Suppressor macrophage treated with lipopolysaccharide for 1 hour (primary cell): ENCODE data around the gene APP.

Experiments
- DNase-seq, 3 donors: peaks; one replicate each; pipeline ENCODE4 v3.0.0-alpha.2; 2020 to 2022

Gene APP

DNA sequence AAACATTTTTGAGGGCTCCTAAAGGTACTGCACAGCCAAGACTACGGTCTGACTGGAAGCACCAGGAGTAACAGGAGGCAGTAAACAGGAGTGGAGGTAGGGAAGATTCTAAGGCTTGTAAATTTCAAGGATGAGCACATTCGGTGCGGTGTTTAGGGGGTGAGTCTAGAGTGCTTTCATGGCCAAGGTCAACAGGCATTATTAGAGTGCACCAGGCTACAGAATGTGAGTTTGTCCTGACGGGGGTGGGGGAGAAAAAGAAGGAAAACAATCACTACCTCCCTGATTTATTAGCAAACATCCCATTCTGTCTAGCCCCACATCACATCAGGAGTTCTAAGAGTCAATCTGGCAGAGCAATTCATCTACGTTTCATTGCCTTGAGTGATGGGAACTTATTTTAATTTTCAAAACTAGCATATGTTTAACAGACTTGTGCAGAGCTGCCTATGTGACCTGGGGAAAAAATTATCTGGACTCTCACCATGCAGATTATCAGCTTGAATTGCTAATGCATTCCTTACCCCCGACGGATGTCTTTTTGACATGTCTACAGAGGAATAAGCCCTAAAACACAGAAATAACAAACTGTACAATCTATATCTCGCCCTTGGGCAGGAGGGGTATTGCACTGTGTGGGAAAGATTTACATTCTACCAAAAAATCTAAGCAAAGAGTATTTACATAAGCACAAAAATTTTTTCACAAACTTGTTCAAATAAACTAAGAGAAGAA is 45.0 kb downstream of the APP start:
- DNase-seq: no peak

DNA sequence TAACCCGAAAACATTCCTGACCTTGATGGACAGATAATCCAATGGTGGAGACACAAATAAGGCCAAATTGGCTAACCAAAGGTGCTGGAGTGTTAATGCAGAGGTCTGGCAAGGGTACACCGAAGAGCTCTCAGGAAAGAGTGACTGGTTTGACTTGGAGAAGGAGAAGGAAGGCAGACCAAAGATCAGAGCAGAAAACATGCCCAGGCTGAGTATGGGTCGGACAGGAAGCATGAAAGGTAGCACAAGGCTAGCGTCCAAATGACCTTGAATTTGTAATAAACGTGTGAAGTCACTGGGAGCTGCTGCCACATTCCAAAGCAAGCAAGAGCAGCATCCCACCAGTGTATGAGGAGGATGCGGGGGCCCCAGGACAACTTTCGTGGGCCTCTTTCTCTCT is 45.7 kb downstream of the APP start:
- DNase-seq: no peak

DNA sequence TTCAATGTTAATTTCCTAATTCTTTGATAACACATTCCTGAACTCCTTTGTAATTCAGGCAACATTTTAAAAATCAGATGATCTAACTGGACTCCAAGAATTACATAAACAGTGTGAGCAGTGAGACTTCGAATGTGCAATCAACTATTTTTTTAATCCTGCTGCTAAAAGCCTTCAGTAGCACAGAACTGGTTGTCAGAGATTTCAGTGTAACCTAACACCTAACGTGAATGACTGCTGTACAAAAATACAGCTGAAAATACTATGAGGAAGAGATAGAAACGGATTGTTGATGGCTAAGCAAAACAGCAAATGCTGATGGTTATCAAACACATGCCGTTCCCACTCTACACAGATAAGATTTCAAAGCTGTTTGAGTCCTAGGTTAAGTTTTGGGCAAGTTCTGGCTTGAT is 46.1 kb downstream of the APP start:
- no peak for DNase-seq

- no peak for DNase-seq
These were observed 47.6 kb downstream of the APP start for GRCh38 chr21:26123012-26123411.

- DNase-seq: no peak
These were observed 49.7 kb downstream of the APP start for GRCh38 chr21:26120828-26121227.

DNA sequence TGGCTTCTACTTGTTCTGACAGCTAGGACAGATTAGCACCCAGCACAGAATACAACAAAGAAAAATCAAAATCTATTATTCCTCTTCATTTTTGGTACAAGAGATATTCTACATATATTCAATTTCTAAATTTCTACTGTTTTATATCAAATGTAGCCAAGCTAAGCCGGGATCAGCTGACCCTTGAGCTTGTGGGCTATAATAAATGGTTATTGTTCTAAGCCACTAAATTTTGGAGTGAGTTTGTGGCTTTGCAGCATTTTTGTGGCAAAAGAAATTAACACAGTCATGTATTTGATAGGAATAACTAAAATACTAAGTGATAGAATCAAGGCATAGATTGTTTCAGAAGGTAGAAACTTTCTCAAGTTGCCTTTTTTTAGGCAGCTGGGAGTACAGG is 50.7 kb downstream of the APP start:
- no peak for DNase-seq

DNA sequence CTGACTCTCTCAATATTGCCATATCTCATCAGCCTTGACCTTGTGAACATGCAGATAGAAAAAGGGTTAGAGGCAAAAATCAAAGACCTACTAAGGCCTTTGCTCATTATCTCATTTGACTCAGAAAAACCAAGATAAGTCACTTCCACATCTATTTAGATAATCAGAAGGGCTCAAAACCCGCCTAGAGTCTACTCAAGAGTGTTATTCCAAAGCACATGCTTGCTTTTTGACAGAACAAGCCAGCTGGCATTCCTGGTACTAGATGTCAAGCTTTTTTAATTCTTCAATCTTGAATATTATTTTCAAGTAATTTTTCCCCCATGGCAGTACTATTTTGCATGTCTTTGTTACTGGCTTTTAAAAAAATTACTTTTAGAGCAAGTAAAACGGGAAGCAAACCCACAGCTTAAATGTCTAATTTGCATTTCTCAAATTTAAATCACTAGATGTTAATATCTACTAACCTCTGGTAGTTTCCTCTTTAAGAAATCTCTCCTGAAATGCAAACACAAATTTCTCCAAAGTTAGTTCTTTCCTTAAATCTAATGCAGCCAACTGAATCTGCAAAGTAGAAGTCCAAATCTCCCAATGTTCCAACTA is 51.5 kb downstream of the APP start:
- peak in 2 of 3 donors; percentile 31 to 36 for DNase-seq

DNA sequence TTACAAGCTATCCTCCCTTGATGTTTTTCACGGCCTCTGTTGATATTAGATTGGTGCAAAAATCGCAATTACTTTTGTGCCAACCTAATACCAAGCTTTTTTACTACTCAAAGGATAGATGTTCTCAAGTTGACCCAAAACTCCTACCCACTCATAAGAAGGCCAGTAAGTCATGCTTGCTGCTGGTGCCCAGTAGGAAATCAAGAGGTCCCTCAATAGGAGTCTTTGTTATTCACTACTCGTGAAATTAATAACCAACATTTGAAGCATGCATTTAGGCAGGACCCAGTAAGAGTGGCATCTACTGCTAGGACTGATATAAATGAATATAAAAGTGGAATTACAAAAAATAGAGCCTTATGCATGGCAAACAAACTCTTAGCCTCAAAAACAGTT is 52.6 kb downstream of the APP start:
- DNase-seq: no peak

- no peak for DNase-seq
These were observed 53.1 kb downstream of the APP start for GRCh38 chr21:26117324-26117971.

- no peak for DNase-seq
These were observed 54.0 kb downstream of the APP start for GRCh38 chr21:26116456-26117011.

DNA sequence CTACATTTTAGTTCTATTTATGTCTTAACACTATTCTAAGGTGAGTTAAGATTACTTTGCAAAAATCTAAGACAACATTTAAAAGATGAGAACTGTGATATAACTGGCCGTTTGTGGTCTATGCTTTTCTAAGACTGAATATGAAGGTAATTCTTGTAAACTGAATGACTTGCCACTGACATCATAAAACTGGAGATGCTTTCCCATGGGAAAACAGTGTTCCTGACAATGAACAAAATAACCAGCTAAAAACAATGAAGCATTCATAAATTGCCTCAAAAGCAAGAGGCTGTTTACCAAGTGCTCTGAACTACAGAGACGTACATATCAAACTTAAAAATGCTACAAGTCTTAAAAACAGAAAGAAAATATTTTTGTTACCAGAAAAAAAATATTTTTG is 54.7 kb downstream of the APP start:
- no peak for DNase-seq

GRCh38 chr21:26115305-26115704 is 55.3 kb downstream of the APP start:
- DNase-seq: no peak

- DNase-seq: no peak
These were observed 57.6 kb downstream of the APP start for GRCh38 chr21:26112975-26113374.

GRCh38 chr21:26112127-26112742 is 58.3 kb downstream of the APP start:
- no peak for DNase-seq

- no peak for DNase-seq
These were observed 59.9 kb downstream of the APP start for GRCh38 chr21:26110715-26111114.

DNA sequence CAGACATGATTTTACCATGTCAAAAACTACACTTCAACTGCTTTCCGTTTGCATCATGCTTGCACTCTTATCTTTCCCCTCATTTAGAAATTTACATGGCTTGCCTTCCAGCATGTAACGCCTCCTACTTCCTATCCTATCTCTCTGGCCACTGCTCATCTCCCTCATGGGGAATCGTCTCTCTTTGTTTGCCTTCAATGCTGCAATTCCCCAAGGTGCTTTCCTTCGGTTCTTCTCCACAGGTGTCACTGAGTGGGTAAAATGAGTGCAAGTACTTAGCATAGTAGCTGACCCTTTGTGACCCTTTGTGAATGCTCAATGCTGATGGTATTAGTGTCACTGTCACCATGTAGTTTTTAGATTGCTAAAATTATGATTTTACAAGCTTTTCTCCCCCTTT is 63.1 kb downstream of the APP start:
- DNase-seq: no peak

DNA sequence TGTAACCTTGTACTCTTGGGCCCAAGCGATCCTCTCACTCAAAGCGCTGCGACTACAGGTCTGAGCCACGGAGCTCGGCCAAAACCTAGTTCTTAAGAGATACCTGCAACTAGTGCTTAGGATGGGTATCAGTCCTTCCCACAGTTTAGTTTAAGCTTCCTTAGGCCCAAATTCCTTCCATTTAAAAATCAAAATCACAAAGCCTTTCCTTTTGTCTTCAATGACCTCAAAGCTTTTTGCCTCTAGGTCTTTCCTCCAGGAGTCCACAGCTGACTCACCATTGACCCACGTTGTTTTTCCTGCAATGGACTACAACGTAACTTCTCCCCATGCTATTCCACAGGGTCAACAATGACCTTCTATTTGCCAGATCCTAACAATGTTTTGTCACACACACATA is 64.0 kb downstream of the APP start:
- no peak for DNase-seq

DNA sequence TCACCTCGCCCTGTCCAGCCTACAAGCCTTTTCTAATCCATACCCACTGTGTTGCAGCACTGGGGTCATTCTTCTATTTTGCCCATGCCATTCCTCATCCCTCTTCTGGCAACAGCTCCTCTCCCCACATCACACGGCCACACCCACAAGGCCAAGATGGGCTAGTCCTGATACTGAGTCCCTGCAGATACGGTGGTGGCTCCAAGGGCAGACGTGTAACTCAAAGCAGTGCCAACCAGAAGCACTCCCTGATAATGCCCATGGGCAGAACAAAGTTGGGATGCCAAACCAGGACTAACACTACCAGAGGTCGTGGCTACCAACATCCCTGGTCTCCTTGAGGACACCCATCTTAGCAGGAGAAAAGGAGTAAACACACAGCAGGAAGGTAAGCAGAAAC is 64.8 kb downstream of the APP start:
- no peak for DNase-seq

GRCh38 chr21:26100573-26100972 is 70.0 kb downstream of the APP start:
- no peak for DNase-seq

DNA sequence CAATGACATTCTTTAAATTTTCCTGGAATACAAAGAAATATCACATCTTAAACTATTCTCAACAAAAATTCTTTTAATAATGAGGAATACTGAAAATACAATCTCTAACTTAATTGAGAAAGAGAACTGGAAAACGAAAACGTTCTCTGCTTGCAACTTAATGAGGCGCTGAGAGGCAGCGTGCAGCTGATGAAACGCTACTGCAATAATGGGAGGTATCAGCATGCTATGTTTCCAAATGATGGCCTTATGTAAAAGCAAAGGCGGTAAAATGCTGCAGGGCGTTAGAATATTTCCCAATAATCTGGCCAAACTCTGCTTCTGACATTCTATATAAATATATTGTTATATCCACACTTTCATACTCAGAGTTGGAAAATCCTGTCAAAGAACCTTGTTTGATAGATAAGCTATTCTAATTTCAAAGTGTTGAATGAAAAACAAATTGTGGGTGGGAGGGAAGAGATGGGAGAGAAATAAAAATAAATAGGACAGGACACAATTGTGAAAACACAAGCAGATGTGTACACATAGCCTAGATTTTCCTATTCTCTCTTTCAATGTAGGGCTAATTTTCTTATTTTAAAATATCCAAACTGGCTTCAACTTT is 70.9 kb downstream of the APP start:
- no peak for DNase-seq

DNA sequence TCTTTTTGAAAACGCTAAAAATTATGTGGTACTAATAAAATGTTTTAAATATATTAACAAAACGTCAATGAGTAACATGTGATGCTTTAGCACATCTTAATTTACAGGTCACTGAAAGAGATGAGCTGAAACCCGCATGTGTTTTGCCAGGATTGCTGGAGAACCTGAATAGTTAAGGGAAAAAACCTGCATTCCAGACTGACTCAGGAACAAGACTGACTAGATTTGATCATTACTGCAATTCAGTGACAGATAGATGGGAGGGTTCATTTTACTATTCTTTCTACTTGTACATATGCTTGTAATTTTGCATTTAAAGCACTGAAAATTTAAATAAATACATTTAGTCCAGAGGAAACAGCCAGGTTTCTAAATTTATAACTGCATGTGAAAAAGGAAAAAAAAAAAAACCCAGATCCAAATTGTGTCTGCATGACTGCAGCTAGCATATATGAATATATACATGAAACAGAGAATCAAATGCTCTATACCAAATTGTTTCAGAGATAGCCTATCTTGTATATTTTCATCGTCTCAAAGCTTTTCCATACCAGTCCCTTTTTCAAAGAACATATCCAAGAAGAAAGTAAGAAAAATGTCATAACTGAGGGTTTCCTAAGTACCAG is 71.7 kb downstream of the APP start:
- no peak for DNase-seq

DNA sequence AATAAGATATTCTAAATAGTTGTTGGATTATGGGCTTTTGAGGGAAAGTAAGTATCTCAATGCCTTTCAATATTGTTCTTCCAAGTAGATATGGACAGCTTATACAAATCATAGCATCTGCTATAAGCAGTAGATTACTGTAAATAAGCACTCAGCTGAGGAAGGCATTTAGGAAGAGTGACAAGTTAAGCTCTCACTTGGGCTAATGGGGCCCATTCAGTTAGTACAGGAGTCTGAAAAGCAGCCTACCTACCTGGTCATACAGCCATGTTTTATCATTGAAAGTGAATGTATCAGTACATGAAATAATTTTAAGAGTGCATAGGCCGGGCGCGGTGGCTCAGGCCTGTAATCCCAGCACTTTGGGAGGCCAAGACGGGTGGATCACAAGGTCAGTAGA is 73.1 kb downstream of the APP start:
- no peak for DNase-seq
